ENCODE data around the gene IKZF5. TPM values are rescaled to one million over a fixed set of nuclear protein-coding genes. Genes with fewer than 3 reads are reported as not detected.

IKZF5 gene
- total RNA-seq, 1 donor from 2014 or later: 9.5 TPM

DNA sequence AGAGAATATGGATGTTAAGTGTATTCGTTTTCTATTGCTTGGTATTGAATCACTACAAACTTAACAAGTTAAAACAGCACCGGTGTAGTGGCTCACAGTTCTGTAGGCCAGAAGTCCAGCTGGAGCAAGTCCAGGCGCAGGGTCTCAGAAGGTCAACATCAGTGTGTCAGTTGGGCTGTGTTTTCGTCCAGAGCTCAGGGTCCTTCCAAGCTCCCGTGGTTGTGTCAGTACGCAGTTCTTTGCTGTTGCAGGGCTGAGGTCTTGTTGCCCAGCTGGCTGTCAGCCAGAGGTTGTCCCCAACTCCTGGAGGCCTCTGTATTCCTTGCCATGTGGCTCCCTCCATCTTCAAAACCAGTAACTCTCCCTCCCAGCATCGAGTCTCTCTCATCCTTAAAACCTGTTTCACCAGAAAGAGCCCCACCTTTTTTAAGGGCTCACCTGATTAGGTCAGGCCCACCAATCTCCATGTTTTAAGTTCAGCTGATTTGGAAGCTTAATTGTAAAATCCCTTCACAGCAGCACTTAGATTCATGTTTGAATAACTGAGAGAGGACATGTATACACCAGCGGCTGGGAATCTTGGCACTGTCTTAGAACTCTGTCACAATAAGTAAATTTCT, 27.0 kb upstream of the IKZF5 start:
- no peak for DNase-seq
- Mint-ChIP-seq H3K9me3 (ENCODE audit: unreplicated experiment) (no peaks in the 10 kb centered on the region), H3K4me1 (ENCODE audit: low read depth, unreplicated experiment) (no peaks in the 10 kb centered on the region), H3K27ac (ENCODE audit: unreplicated experiment) (no peak overlapping the region), H3K4me3 (ENCODE audit: unreplicated experiment) (no peak overlapping the region), H3K27me3 (ENCODE audit: unreplicated experiment) (no peaks in the 10 kb centered on the region), H3K36me3 (ENCODE audit: unreplicated experiment) (no peaks in the 10 kb centered on the region)
- TF ChIP-seq, protein P1, sequence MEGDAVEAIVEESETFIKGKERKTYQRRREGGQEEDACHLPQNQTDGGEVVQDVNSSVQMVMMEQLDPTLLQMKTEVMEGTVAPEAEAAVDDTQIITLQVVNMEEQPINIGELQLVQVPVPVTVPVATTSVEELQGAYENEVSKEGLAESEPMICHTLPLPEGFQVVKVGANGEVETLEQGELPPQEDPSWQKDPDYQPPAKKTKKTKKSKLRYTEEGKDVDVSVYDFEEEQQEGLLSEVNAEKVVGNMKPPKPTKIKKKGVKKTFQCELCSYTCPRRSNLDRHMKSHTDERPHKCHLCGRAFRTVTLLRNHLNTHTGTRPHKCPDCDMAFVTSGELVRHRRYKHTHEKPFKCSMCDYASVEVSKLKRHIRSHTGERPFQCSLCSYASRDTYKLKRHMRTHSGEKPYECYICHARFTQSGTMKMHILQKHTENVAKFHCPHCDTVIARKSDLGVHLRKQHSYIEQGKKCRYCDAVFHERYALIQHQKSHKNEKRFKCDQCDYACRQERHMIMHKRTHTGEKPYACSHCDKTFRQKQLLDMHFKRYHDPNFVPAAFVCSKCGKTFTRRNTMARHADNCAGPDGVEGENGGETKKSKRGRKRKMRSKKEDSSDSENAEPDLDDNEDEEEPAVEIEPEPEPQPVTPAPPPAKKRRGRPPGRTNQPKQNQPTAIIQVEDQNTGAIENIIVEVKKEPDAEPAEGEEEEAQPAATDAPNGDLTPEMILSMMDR (IDR thresholded peaks at IDR 0.05; ENCODE audit: partially characterized antibody, unreplicated experiment): no peak

DNA sequence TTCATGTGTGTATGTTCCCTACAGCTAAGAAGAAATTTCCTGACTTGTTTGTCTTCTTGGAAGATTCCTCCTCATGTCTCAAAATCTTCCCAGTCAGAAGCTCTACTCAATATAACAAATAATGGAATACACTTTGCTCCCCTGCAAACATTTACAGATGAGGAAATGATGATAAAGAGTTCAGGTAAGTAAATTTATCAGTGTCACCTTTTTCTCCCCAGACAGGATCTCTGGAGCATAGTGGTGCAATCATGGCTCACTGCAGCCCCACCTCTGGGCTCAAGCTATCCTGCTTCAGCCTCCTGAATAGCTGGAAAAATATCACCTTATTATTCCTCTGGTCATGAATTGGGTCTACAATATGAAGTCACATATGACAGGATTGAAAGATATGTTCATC, 25.7 kb upstream of the IKZF5 start:
- no peaks in the 10 kb centered on the region for H3K36me3 Mint-ChIP-seq (ENCODE audit: unreplicated experiment)
- H3K9me3 Mint-ChIP-seq (ENCODE audit: unreplicated experiment): no peaks in the 10 kb centered on the region
- no peak overlapping the region for H3K27ac Mint-ChIP-seq (ENCODE audit: unreplicated experiment)
- H3K27me3 Mint-ChIP-seq (ENCODE audit: unreplicated experiment): no peaks in the 10 kb centered on the region
- DNase-seq: no peak
- no peak overlapping the region for H3K4me3 Mint-ChIP-seq (ENCODE audit: unreplicated experiment)
- H3K4me1 Mint-ChIP-seq (ENCODE audit: low read depth, unreplicated experiment): no peaks in the 10 kb centered on the region
- TF ChIP-seq, protein P1 (IDR thresholded peaks at IDR 0.05; ENCODE audit: partially characterized antibody, unreplicated experiment): no peak

DNA sequence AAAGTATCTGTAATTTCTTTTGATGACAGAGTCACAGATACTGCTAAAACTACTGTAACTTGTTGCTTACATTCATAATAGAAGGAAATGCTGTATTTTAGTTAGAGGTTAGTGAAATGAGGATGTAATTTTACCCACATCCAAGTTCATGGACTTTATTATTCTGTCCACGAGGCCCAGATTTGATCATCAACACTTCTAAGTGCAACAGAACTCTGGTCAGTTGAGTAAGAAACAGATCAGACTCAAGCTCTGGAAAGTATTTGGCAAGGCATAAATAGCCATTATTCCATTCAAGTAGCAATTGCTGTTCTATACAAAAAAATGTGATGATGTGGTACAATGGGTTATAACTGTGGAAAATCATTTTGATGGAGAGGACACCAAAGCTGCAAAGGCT, 22.5 kb upstream of the IKZF5 start:
- no peak for DNase-seq
- Mint-ChIP-seq H3K36me3 (ENCODE audit: unreplicated experiment) (no peaks in the 10 kb centered on the region), H3K9me3 (ENCODE audit: unreplicated experiment) (no peaks in the 10 kb centered on the region), H3K27me3 (ENCODE audit: unreplicated experiment) (no peaks in the 10 kb centered on the region), H3K4me1 (ENCODE audit: low read depth, unreplicated experiment) (no peaks in the 10 kb centered on the region), H3K27ac (ENCODE audit: unreplicated experiment) (no peak overlapping the region), H3K4me3 (ENCODE audit: unreplicated experiment) (no peak overlapping the region)
- TF ChIP-seq, protein P1 (IDR thresholded peaks at IDR 0.05; ENCODE audit: partially characterized antibody, unreplicated experiment): no peak

DNA sequence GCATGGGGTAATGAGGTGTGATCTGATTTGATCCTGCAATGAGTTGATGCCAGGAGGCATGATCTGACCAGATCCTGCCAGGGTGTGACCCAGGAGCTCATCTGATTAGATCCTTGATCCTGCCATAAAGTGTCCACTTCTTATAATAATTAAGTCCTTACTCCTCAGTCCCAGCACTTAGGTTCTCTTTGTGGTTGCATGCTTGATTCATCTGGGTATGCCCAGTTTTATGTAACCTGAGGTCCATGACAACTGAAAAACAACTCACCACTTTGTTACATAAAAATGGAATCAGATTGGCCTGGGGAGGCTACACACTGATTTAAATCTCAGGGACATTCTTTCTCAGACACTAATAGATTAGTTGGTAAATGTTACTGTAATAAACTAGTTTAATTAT, 19.3 kb upstream of the IKZF5 start:
- DNase-seq: no peak
- Mint-ChIP-seq H3K4me1 (ENCODE audit: low read depth, unreplicated experiment) (no peaks in the 10 kb centered on the region), H3K27ac (ENCODE audit: unreplicated experiment) (no peak overlapping the region), H3K9me3 (ENCODE audit: unreplicated experiment) (no peaks in the 10 kb centered on the region), H3K27me3 (ENCODE audit: unreplicated experiment) (no peaks in the 10 kb centered on the region), H3K4me3 (ENCODE audit: unreplicated experiment) (no peak overlapping the region), H3K36me3 (ENCODE audit: unreplicated experiment) (no peaks in the 10 kb centered on the region)
- TF ChIP-seq, protein P1 (IDR thresholded peaks at IDR 0.05; ENCODE audit: partially characterized antibody, unreplicated experiment): no peak

DNA sequence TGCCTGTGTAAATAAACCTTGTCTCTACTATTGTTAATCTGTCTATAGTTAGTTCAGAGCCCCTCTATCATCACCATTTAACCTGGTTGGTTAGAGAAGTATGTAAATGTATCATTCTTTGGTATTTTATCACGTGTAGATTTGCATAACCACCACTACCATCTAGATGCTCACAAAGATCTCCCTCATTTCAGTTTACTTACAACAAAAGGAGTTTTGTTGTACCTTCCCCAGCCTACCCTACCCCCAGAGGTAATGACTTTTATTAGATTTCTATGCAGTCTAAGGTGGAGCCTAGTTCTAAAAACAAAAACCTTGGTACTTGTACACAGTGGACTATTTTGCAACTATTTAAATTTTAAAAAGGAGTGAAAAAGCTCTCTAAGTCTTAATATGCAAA, 17.7 kb upstream of the IKZF5 start:
- Mint-ChIP-seq H3K36me3 (ENCODE audit: unreplicated experiment) (no peaks in the 10 kb centered on the region), H3K27ac (ENCODE audit: unreplicated experiment) (no peak overlapping the region), H3K27me3 (ENCODE audit: unreplicated experiment) (no peaks in the 10 kb centered on the region), H3K4me1 (ENCODE audit: low read depth, unreplicated experiment) (no peaks in the 10 kb centered on the region), H3K4me3 (ENCODE audit: unreplicated experiment) (no peak overlapping the region), H3K9me3 (ENCODE audit: unreplicated experiment) (no peaks in the 10 kb centered on the region)
- no peak for DNase-seq
- TF ChIP-seq, protein P1 (IDR thresholded peaks at IDR 0.05; ENCODE audit: partially characterized antibody, unreplicated experiment): no peak
